HG02981 (cell line): Measurements from ENCODE around the gene ATP8A1.

ENCODE experiments used
- ATAC-seq: cut with Tn5 transposase; IDR thresholded peaks from one replicate; pipeline ENCODE4 v1.9.1; 2021; ENCODE audit warnings: mild to moderate bottlenecking, moderate library complexity; ENCODE audit not compliant: unreplicated experiment

The ATP8A1 gene

GRCh38 chr4:42627885-42628646 lies 28.8 kb downstream of the ATP8A1 start:
- peak; percentile 86 for ATAC-seq

GRCh38 chr4:42626629-42627146 lies 30.2 kb downstream of the ATP8A1 start:
- no peak for ATAC-seq

- ATAC-seq, result no peak
Observed at GRCh38 chr4:42625329-42625728, 31.6 kb downstream of the ATP8A1 start.

- ATAC-seq, result no peak
Observed at GRCh38 chr4:42624551-42624950, 32.4 kb downstream of the ATP8A1 start.

- ATAC-seq, result no peak
Observed at GRCh38 chr4:42618023-42618422, 38.9 kb downstream of the ATP8A1 start.

- ATAC-seq, result no peak
Observed at GRCh38 chr4:42617030-42617429, 39.9 kb downstream of the ATP8A1 start.

- no peak for ATAC-seq
Observed at GRCh38 chr4:42616572-42616971, 40.3 kb downstream of the ATP8A1 start.

- no peak for ATAC-seq
Observed at GRCh38 chr4:42615131-42615763, 41.7 kb downstream of the ATP8A1 start.

GRCh38 chr4:42612898-42613297 lies 44.0 kb downstream of the ATP8A1 start:
- no peak for ATAC-seq

- ATAC-seq, result no peak
Observed at GRCh38 chr4:42610941-42611340, 46.0 kb downstream of the ATP8A1 start.

- no peak for ATAC-seq
Observed at GRCh38 chr4:42609051-42609450, 47.9 kb downstream of the ATP8A1 start.

GRCh38 chr4:42608551-42608950 lies 48.4 kb downstream of the ATP8A1 start:
- no peak for ATAC-seq

GRCh38 chr4:42607011-42607726 lies 49.7 kb downstream of the ATP8A1 start:
- no peak for ATAC-seq

GRCh38 chr4:42605264-42605663 lies 51.6 kb downstream of the ATP8A1 start:
- no peak for ATAC-seq

GRCh38 chr4:42603862-42604261 lies 53.0 kb downstream of the ATP8A1 start:
- ATAC-seq, result no peak

GRCh38 chr4:42600578-42600977 lies 56.3 kb downstream of the ATP8A1 start:
- no peak for ATAC-seq

- peak; percentile 90 for ATAC-seq
Observed at GRCh38 chr4:42596918-42597317, 60.0 kb downstream of the ATP8A1 start.

GRCh38 chr4:42594888-42595287 lies 62.0 kb downstream of the ATP8A1 start:
- ATAC-seq, result no peak

GRCh38 chr4:42588909-42589308 lies 68.0 kb downstream of the ATP8A1 start:
- ATAC-seq, result no peak

GRCh38 chr4:42586775-42587174 lies 70.1 kb downstream of the ATP8A1 start:
- no peak for ATAC-seq

GRCh38 chr4:42579903-42580302 lies 77.0 kb downstream of the ATP8A1 start:
- ATAC-seq, result no peak

- no peak for ATAC-seq
Observed at GRCh38 chr4:42578187-42578586, 78.7 kb downstream of the ATP8A1 start.
